Stimulated activated CD8-positive, alpha-beta memory T cell treated with anti-CD3 and anti-CD28 coated beads, Interleukin-7, amount 100 ng/mL, for 24 hours (primary cell): ENCODE data around the gene MGAT5B.
"Not testable (repeated sequence)": the region's sequence is repeated elsewhere in the genome, so short reads cannot be mapped to it uniquely, and the experiment has no call there.

ENCODE experiments used
- DNase-seq: peaks from one replicate; pipeline ENCODE4 v3.0.0-alpha.2; 2020; ENCODE audit warnings: low read depth

The MGAT5B gene

GRCh38 chr17:76868176-76868668 lies at the start of gene MGAT5B:
TSS of gene MGAT5B (plus strand) at chr17:76868404. CDS start at chr17:76869030, 626 bp downstream.
- DNase-seq = peak; percentile 56

DNA sequence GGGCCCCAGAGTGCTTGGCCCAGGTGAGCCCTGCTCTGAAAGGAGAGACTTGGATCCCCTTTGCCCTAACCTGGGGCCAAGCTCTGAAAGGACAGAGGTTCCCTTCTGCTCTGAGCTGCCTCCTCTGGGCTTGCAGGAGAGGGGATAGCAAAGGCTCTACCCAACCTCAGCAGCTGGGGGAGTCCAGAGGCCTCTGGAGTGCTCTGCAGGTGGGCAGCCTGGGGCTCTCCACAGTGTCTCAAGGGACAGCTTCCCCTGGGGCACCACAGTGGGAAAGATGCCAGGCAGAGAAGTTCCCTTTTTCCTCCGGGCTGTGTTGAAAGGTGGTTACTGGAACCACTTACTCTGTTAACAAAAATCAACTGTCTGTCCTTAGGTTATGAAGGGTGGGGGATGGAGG lies 48.2 kb upstream of the MGAT5B start:
- no peak for DNase-seq

- DNase-seq = no peak
Observed at GRCh38 chr17:76820561-76820960, 47.6 kb upstream of the MGAT5B start.

DNA sequence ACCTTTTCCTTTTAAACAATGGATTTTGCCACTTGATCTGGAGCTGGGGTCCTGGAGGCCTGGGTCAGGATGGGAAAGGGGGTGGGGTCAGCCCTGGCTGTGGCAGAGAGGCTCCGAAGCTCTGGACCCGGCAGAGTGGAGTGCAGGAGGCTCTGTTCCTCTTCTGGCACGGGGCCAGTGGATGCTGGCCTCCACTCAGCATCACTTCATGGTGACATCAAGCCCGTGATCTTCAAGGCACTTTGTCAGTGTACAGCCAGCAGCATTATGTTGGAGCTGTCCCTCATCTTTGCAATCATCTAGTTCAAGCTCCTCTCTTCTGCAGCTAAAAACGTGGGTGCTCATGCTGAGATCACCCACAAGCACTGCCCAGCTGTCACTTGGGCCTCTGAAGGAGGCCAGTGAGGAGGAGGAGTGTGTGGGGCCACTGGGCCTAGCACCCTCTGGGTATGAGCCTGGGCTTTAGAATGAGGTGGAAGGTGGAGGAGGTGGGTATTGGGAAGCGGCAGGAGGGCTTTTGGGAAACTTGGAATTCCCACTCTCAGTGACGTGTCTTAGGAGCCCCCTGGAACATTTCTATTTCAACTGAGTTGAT lies 45.9 kb upstream of the MGAT5B start:
- DNase-seq = no peak

DNA sequence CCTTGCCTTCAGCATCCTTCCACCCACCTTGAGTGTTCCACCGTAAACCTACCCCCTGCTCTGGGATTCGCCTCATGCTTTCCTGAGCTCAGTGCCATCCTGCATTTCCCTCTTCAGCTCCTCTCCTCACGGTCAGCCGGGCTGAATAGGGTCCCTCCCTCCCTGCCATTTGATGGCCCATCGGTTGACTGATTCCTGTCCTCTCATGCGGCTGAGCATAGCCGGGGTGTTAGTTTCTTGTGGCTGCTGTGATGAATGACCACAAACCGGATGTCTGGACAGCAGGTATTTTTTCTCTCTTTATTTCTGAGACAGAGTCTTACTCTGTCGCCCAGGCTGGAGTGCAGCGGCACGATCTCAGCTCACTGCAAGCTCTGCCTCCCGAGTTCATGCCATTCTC lies 44.1 kb upstream of the MGAT5B start:
- DNase-seq = no peak

DNA sequence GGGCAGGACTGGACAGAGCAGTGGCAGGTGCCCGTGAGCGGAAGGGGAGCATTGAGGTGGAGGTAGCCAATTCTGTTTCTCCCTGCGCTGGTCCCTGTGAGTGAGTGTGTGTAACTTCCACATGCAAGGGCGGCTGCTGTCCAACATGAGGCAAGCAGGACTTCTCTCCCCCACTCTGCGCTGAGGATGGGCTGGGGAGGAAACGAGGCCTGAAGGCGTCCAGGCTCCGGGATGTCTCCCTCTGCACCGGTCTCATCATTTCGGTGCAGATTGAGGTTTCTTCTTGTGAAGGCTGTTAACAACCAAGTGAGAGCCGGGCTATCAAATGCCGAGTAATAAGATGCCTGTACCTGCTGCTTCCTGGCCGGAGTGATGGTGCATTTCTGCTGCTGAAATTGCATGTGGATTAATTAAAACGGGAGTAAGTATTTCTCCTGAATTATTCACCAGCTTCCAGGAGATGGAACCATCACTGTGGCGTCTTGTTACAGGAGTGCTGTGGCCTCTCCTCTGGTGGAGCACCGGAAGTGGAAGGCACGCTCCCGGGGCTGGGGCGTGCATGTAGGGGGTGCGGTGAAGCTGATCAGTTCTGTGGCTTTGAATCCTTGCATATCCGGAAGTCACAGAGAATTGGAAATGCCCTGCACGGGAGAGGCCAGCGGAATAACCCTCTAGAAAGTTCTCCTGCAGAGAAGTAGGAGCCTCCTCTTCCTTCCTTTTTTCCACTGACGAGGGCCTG lies 41.7 kb upstream of the MGAT5B start:
- DNase-seq = no peak

DNA sequence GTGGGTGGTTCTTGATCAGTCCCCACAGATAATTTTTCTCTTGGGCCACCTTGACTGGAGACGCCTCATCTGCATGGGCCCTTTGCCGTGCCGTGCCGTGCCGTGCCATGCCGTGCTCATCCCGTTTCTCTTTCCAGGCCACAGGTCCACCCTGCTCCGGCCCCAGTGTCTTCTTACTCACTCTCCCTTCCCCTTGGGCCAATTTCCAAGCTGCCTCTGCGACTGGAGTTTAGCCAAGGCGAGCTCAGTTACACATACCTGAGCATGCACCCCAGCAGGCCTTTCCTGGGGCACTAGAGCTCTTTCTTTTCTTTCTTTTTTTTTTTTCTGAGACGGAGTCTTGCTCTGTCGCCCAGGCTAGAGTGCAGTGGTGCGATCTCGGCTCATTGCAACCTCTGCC lies 40.5 kb upstream of the MGAT5B start:
- no peak for DNase-seq

DNA sequence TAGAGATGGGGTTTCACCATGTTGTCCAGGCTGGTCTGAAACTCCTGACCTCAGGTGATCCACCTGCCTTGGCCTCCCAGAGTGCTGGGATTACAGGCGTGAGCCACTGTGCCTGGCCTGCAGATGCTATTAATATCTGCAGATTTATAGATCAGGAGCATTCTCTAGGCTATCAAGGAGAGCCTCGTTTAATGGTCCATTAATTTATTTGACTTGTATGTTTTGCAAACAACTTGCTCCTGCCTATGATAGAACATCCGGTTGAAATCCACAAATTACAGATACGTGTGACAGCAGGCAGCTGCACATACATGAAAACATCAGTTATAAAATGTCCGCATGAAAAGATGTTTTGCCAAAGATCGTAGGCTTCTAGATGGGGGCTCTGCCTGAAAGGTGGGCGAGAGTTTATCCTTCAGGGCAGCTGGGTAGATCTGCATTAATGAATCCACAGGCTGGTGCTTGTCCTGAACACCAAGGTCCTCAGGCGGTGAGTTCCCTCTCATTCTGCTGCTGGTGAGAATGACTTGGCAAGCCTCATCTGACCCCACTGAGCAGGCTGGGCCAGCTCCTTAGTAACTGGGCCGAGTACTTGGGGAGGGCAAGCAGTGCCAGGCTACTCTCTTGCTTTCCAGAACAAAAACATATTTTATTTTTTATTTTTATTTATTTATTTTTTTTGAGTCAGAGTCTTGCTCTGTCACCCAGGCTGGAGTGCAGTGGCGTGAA lies 37.1 kb upstream of the MGAT5B start:
- no peak for DNase-seq

- no peak for DNase-seq
Observed at GRCh38 chr17:76833034-76833644, 35.1 kb upstream of the MGAT5B start.

GRCh38 chr17:76833747-76834146 lies 34.5 kb upstream of the MGAT5B start:
- no peak for DNase-seq

DNA sequence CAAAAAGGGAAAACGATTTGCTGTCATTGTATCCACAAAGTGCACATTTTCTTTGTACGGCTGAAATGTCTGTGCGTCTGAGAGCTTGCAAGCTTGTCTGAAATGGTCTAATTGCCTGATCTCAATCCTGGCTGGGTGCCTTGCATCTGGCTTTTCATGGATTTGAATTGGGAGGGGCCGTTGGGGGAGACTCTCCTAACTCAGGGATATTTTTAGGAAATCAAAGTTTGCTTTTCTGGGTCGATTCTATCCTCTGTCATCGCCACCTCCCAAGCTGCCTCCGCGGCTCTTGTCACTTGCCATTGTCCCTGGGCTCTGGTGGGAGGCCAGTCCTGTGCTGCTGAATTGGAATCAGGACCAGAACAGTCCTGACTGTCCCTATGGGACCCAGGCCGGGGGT lies 33.3 kb upstream of the MGAT5B start:
- DNase-seq = no peak

- no peak for DNase-seq
Observed at GRCh38 chr17:76840443-76840767, 27.8 kb upstream of the MGAT5B start.

GRCh38 chr17:76840884-76841775 lies 27.1 kb upstream of the MGAT5B start:
- no peak for DNase-seq

GRCh38 chr17:76841776-76842405 lies 26.3 kb upstream of the MGAT5B start:
- DNase-seq = no peak

GRCh38 chr17:76843068-76843467 lies 25.1 kb upstream of the MGAT5B start:
- DNase-seq = not testable (repeated sequence)

- no peak for DNase-seq
Observed at GRCh38 chr17:76843703-76844484, 24.3 kb upstream of the MGAT5B start.

GRCh38 chr17:76844485-76844829 lies 23.7 kb upstream of the MGAT5B start:
- DNase-seq = no peak

DNA sequence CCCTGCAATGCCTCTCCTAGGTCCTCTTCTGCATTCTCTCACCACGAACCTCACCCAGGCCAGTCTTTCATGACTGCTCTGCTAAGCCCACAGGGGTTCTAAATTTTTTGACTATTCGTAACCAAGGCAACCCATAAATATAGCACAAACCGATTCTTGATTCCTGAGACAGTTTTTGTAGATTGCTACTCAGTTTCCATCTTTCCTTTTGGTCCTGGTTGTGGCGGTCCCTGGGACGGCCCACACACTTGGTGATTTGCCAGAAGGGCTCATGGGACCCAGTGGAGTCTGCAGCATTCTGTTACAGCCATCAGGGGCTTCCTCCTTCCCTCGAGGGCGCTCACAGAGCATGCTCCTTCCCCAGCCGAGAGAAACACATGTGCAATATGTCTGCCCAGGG lies 23.4 kb upstream of the MGAT5B start:
- DNase-seq = no peak

- DNase-seq = no peak
Observed at GRCh38 chr17:76845541-76846017, 22.6 kb upstream of the MGAT5B start.

DNA sequence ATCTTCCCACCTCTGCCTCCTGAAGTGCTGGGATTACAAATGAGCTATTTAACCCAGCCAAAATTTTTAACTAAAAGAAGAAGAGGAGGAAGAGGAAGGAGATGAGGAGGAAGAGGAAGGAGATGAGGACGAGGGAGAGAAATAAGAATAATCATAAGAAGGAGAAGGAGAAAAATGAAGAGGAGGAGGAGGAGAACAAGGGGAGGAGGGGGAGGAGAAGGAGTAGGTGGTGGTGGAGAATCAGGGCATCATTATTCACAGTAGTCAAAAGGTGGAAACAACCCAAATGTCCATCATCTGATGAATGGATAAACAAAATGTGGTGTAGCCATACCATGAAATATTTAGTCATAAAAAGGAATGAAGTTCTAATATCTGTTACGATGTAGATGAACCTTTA lies 21.2 kb upstream of the MGAT5B start:
- no peak for DNase-seq
